Neutrophil (primary cell): ENCODE results near the gene NIM1K.
"Not testable (repeated sequence)": the region's sequence is repeated elsewhere in the genome, so short reads cannot be mapped to it uniquely, and the experiment has no call there.

Source experiments
- H3K27ac ChIP-seq: fragments of 200-600 bp; sonication (generic); 2 replicates; pipeline ENCODE4 v1.5.1; 2016; ENCODE audit warnings: mild to moderate bottlenecking, moderate library complexity
- H3K27me3 ChIP-seq: fragments of 200-600 bp; sonication (generic); 2 replicates; pipeline ENCODE4 v1.6.0; 2016; ENCODE audit warnings: mild to moderate bottlenecking
- H3K36me3 ChIP-seq: fragments of 200-600 bp; sonication (generic); 2 replicates; pipeline ENCODE4 v1.5.1; 2017
- H3K4me1 ChIP-seq, 2 experiments: fragments of 200-600 bp in 1 of 2; sonication (generic) in 1 of 2; 1 replicate in 1 of 2; 2 replicates in 1 of 2; pipeline versions ENCODE4 v1.5.1 to v1.6.1; 2013 to 2016; ENCODE audit warnings: low read depth in 1 of 2, low read length in 1 of 2, mild to moderate bottlenecking in 1 of 2, moderate library complexity in 1 of 2; ENCODE audit not compliant: control insufficient read depth in 1 of 2, insufficient read depth in 1 of 2
- H3K4me3 ChIP-seq, 2 experiments: fragments of 200-600 bp in 1 of 2; sonication (generic) in 1 of 2; 1 replicate in 1 of 2; 2 replicates in 1 of 2; pipeline ENCODE4 v1.5.1; 2013 to 2016; ENCODE audit warnings: low read depth in 1 of 2, low read length in 1 of 2, mild to moderate bottlenecking in 1 of 2, moderate library complexity in 1 of 2
- H3K9me3 ChIP-seq: fragments of 200-600 bp; sonication (generic); 2 replicates; pipeline ENCODE4 v1.5.1; 2016
- TF ChIP-seq, protein P1 (sequence below): fragments of 200-600 bp; sonication (generic); IDR thresholded peaks from 2 replicates; pipeline ENCODE4 v1.5.1; 2016; ENCODE audit warnings: antibody characterized with exemption

NIM1K gene

DNA sequence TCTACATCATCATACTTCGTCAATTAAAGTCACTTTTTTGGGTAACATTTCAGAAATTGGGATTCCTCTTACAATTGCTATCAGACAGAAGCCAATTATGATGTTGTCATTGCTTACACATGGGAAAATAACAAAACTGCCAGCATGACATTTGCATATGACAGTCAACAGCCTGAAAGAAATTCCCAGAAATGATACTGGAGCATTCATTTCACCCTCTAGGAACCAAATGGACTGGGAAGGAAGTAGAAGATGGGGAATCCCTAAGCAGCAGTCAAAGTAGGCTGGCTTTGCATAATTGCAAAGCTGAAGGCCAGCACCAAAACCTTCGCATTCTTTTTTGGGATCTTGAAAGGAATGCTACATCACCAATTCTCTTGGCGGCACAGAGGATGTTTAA, 110.5 kb downstream of the NIM1K start:
- Histone ChIP-seq H3K4me1 (no peaks in the 10 kb centered on the region), H3K9me3 (no peaks in the 10 kb centered on the region), H3K4me3 (no peak overlapping the region), H3K27ac (no peak overlapping the region), H3K27me3 (no peaks in the 10 kb centered on the region), H3K36me3 (peaks cover 11% of the 10 kb centered on the region)
- TF ChIP-seq, protein P1, sequence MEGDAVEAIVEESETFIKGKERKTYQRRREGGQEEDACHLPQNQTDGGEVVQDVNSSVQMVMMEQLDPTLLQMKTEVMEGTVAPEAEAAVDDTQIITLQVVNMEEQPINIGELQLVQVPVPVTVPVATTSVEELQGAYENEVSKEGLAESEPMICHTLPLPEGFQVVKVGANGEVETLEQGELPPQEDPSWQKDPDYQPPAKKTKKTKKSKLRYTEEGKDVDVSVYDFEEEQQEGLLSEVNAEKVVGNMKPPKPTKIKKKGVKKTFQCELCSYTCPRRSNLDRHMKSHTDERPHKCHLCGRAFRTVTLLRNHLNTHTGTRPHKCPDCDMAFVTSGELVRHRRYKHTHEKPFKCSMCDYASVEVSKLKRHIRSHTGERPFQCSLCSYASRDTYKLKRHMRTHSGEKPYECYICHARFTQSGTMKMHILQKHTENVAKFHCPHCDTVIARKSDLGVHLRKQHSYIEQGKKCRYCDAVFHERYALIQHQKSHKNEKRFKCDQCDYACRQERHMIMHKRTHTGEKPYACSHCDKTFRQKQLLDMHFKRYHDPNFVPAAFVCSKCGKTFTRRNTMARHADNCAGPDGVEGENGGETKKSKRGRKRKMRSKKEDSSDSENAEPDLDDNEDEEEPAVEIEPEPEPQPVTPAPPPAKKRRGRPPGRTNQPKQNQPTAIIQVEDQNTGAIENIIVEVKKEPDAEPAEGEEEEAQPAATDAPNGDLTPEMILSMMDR = no peak

DNA sequence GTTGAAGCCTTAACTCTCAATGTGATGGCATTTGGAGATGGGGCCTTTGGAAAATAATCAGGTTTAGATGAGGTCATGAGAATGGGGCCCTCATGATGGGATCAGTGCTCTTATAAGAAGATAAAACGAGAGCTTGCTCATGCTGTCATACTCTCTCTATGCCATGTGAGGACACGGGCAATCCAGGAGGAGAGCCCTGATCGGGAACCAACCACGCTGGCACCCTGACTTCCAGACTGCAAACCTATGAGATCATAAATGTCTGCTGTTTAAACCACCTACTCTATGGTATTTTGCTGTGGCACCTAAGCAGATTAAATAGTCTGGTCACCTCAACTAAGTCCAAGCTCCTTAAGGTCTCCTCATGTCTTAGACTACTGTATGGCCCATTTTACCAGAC, 111.2 kb downstream of the NIM1K start:
- no peak overlapping the region for H3K4me3 ChIP-seq
- no peak overlapping the region for H3K27ac ChIP-seq
- TF ChIP-seq, protein P1 = no peak
- no peaks in the 10 kb centered on the region for H3K4me1 ChIP-seq
- no peaks in the 10 kb centered on the region for H3K9me3 ChIP-seq
- no peaks in the 10 kb centered on the region for H3K27me3 ChIP-seq
- peaks cover 5% of the 10 kb centered on the region for H3K36me3 ChIP-seq

DNA sequence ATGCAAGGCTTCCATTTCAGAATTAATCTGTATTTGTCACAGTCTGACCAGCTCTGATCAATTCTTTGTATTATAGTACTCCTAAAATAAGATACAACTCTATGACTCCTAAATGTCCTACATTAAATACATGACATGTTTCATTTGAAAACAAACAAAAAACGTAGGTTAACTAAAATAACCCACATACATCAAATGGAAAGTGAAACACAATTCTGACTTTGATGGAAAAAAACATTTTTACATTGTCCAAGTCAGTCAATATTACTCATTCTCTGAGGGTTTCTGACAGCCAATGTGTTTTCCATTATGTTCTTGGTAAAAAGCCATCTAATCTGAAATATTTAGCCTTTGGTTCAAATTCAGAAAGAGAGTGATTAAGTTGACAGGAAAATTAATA, 112.5 kb downstream of the NIM1K start:
- Histone ChIP-seq H3K27ac (no peak overlapping the region), H3K9me3 (no peaks in the 10 kb centered on the region), H3K36me3 (no peaks in the 10 kb centered on the region), H3K4me3 (no peak overlapping the region), H3K27me3 (no peaks in the 10 kb centered on the region), H3K4me1 (no peaks in the 10 kb centered on the region)
- TF ChIP-seq, protein P1 = no peak

DNA sequence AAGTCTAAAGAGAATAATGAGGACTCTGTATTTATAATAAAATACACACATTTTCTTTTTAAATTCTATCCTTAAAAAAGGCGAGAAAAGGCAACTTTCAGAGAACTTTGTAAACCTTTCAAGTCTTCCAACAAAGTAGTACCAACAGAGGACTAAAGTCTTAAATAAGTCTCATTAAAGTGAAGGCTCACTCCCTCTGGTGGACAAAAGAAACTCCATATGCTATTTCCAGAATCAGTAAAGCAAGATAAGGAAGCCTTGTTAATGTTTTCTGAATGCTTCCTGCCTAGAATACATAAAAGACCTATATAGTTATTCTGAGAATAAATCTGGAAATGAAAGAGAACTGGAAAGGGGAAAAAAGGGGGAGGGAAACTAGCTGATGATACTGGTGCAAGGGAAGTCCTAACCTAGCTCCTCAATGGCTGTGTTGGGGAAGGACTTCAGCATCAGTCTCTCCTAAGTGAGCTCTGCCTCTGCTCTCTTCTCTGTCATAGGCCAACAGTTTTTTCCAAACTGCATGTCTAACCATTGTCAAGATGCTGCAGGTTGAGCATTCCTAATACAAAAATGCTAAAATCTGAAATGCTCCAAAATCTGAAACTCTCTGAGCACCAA, 114.0 kb downstream of the NIM1K start:
- TF ChIP-seq, protein P1 = no peak
- Histone ChIP-seq H3K9me3 (no peaks in the 10 kb centered on the region), H3K36me3 (no peaks in the 10 kb centered on the region), H3K4me1 (no peaks in the 10 kb centered on the region), H3K27ac (no peak overlapping the region), H3K27me3 (no peaks in the 10 kb centered on the region), H3K4me3 (no peak overlapping the region)

DNA sequence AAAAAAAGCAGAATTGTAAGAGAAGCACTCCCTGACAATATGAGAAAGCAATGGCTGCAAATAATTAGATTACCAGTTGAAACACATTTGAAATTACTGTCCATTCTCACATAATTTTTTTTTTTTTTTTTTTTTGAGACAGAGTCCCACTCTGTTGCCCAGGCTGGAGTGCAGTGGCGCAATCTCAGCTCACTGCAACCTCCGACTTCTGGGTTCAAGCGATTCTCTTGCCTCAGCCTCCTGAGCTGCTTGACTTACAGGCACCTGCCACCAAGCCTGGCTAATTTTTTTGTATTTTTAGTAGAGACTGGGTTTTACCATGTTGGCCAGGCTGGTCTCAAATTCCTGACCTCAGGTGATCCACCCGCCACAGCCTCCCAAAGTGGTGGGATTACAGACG, 114.9 kb downstream of the NIM1K start:
- not testable (repeated sequence) for H3K4me1 ChIP-seq, H3K36me3 ChIP-seq, H3K27ac ChIP-seq, H3K27me3 ChIP-seq, H3K9me3 ChIP-seq, H3K4me3 ChIP-seq

DNA sequence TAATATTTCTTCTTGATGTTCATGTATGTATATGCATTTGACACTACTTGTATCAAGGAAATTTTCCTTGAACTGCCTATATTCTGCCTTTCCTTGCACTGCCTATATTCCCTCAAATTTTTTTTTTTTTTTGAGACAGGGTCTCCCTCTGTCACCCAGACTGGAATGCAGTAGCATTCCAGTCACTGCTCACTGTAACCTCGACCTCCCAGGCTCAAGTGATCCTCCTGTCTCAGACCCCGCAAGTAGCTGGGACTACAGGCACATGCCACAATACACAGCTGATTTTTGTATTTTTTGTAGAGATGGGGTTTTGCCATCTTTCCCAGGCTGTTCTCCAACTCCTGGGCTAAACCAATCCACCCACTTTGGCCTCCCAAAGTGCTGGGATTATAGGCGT, 117.1 kb downstream of the NIM1K start:
- Histone ChIP-seq H3K4me3 (no peak overlapping the region), H3K9me3 (no peaks in the 10 kb centered on the region), H3K27me3 (no peaks in the 10 kb centered on the region), H3K36me3 (no peaks in the 10 kb centered on the region), H3K27ac (no peak overlapping the region), H3K4me1 (peaks cover 16% of the 10 kb centered on the region in 2 experiments)
- TF ChIP-seq, protein P1 = no peak
